ENCODE results near the gene KLF7.

The KLF7 gene

DNA sequence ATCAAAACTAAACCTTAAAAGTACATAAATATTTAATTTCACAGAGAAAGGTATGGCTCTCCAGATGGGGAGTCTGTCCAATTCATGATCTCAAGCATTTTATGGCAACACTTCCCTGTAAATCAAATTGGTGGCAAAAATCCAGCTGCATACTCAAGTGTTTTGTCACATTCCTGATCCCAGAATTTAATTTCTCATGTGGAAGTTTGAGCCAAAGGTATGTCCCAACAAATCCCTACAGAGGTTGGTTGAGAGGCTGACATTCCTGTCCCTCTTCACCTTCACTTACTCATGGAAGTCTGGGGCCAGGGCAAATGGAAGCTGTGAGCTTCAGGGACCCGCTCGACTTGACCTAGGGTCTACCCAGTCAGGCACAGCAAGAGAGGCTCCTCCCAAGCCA lies 17.7 kb downstream of the KLF7 start:
- Mint-ChIP-seq H3K36me3 (peaks cover 9% of the 10 kb centered on the region), H3K27ac (no peak overlapping the region), H3K4me3 (no peak overlapping the region), H3K9me3 (no peaks in the 10 kb centered on the region), H3K4me1 (peaks cover 41% of the 10 kb centered on the region), H3K27me3 (no peaks in the 10 kb centered on the region)
- ATAC-seq (ENCODE audit: low read depth) (no peak), DNase-seq (ENCODE audit: low spot score in 2 of 2) (no peak)

DNA sequence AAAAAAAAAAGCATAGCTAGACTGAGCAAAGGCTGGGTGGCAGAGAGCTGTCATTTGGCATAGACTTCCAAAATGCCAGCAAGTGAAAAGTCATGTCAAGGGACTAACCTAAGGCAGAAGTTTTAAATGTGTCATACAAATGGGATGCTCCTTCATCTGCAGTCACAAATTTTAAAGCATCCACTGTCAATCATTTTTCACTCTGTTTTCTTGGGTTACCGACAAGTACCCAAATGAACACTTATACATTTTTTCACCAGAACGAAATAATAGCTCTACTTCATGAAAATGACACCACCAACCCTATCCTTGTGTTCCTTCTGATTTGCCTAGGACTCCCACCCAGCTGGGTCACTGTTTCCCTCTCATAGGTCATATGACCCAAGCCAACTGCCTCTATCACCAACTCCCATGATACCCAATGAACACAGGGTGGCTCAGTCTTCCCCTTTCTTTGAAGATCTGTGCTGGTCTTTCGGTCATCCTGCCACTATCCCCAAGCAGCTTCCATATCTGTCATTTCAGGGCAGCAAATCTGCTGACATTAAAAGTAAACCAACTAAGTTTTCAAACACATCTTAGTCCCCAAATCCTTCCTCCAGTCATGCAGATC lies 21.5 kb downstream of the KLF7 start:
- peak overlapping the region; percentile 70 for H3K4me3 Mint-ChIP-seq

DNA sequence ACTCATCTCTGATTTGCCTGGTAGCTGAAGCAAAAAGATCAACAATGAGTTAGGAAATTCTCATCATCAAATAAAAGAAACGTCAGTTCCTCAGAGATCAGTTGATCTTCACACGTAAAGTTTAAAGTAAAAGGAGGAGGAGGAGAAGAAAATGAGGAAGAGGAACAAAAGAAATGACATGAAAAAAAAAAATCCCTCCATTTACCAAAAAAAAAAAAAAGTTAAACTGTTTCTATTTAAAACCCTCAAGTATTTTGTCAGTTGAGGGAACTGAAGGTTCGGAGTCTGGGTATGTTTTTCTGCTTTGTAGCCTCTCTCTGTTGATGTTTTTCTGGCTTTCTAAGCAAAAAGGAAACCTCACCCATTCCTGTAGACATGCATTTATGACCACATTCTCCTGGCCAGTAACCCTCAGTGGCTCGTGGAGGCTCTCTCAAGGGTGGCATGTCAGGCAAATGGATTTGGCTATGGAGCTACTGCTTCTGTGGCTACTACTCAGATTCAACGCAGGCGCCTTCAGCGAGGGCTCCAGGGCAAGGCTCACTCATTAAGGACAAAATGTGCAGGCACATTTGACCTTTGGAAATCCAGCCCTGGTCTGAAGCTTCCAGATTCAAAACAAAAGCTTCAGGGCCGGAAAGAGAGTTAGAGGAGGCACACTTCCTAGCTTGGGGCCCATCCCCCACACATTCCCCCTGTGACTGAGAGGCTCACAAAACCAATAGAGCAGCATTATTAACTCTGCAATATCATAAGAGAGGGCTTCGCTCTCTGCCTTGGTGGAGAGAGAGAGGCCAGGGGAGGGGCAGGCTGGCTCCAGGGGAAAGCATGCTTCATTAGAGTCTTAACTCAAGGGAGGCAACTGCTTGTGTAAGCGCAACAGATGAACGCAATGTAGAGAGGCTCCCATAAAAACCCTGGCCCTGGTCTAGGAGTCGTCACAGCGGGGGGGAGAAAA lies 22.3 kb downstream of the KLF7 start:
- peak; percentile 67 for ATAC-seq (ENCODE audit: low read depth)
- H3K36me3 Mint-ChIP-seq: peaks cover 4% of the 10 kb centered on the region
- DNase-seq (ENCODE audit: low spot score in 2 of 2): peak; percentile 45 to 56
- H3K9me3 Mint-ChIP-seq: no peaks in the 10 kb centered on the region
- H3K27ac Mint-ChIP-seq: peak overlapping the region; percentile 96
- peak overlapping the region; percentile 70 for H3K4me3 Mint-ChIP-seq
- H3K4me1 Mint-ChIP-seq: peaks cover 36% of the 10 kb centered on the region
- no peaks in the 10 kb centered on the region for H3K27me3 Mint-ChIP-seq

More for the DNA sequence above, 21.5 kb downstream of the KLF7 start:
- ATAC-seq (ENCODE audit: low read depth): no peak
- Mint-ChIP-seq H3K27me3 (no peaks in the 10 kb centered on the region), H3K9me3 (no peaks in the 10 kb centered on the region), H3K36me3 (peaks cover 8% of the 10 kb centered on the region), H3K4me1 (peaks cover 39% of the 10 kb centered on the region), H3K27ac (peak overlapping the region; percentile 96)
- DNase-seq (ENCODE audit: low spot score in 2 of 2): no peak

DNA sequence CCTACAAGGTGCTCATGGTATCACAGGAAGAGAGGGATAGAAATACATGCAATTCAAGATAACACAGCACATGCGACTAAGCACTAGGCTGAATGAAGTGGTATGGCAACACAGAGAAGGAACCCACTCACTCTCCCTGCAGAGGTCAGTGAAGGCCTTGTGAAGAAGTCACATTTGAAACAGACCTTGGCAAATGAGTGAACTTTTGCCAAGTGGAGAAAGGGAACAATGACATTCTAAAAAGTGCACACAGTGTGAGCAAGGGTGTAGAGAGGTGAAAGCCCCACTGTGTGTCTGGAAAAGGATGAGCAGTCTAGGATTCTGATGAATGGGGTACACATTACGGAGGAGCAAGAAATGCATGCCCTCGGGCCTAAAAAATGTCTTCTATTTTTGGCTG lies 23.3 kb downstream of the KLF7 start:
- H3K4me1 Mint-ChIP-seq: peaks cover 39% of the 10 kb centered on the region
- ATAC-seq (ENCODE audit: low read depth): peak; percentile 24
- peaks cover 4% of the 10 kb centered on the region for H3K36me3 Mint-ChIP-seq
- DNase-seq (ENCODE audit: low spot score in 2 of 2): no peak
- H3K27ac Mint-ChIP-seq: peak overlapping the region; percentile 96
- peak overlapping the region; percentile 70 for H3K4me3 Mint-ChIP-seq
- H3K9me3 Mint-ChIP-seq: no peaks in the 10 kb centered on the region
- no peaks in the 10 kb centered on the region for H3K27me3 Mint-ChIP-seq

DNA sequence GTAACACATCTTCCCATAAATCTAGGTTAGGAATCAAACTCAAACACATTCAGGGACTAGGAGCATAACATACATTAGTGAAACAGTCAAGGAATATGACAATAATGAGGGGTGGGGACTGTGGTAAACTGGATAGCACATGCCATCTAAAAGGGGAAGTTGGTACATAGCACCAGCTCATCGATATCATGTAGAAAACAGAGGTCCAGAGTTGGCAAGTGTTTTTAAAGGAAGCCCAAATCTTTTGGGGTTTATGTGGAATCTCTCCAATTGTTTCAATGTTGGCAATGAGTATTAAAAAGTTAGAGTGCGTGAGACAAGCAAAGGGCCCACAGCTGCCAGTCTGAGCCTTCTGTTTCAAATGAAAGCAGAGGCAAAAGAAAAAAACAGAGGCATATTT lies 24.4 kb downstream of the KLF7 start:
- no peak for DNase-seq (ENCODE audit: low spot score in 2 of 2)
- Mint-ChIP-seq H3K4me1 (peaks cover 41% of the 10 kb centered on the region), H3K27ac (peak overlapping the region; percentile 96), H3K9me3 (no peaks in the 10 kb centered on the region), H3K4me3 (peak overlapping the region; percentile 22), H3K27me3 (no peaks in the 10 kb centered on the region), H3K36me3 (peaks cover 3% of the 10 kb centered on the region)
- peak; percentile 28 for ATAC-seq (ENCODE audit: low read depth)

DNA sequence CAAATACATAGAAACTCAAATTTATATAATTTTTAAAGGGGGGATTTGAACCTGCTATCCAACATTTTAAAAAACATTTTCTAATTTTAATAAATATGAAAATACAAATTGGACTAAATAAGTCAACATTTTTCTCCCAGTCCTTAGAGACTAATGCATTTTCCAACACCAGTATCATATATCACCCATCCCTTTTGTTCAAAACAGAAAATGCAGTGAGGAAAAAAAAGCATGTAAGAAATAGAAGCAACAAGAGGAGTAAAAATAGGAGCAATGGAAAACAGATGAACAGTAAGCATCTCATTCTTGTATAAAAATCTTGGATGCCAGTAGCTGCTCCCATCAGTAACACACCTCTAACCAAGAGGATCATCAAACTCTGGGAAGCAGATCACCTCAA lies 25.5 kb downstream of the KLF7 start:
- DNase-seq (ENCODE audit: low spot score in 2 of 2): no peak
- H3K27me3 Mint-ChIP-seq: no peaks in the 10 kb centered on the region
- H3K4me1 Mint-ChIP-seq: peaks cover 45% of the 10 kb centered on the region
- no peaks in the 10 kb centered on the region for H3K9me3 Mint-ChIP-seq
- no peaks in the 10 kb centered on the region for H3K36me3 Mint-ChIP-seq
- no peak overlapping the region for H3K27ac Mint-ChIP-seq
- no peak overlapping the region for H3K4me3 Mint-ChIP-seq
- no peak for ATAC-seq (ENCODE audit: low read depth)

DNA sequence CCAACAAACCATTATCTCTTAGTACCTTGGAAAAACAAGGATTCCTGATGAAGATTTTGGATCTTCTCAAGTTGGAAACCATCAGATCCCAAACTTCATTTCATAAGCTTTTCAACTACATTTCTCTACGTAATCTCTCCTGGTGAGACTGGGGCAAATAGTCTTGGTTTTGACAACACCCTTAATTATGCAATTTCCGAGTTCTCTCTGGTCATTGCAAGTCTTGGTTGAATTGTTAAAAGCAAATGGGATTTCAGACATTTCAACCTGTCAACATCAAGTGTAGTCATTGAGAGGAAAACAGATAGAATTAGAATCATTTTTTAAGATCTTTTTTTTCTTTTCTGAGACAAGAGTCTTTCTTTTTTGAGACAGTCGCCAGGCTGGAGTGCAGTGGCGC lies 26.2 kb downstream of the KLF7 start:
- Mint-ChIP-seq H3K27ac (peak overlapping the region; percentile 35), H3K36me3 (peaks cover 2% of the 10 kb centered on the region)
- no peak for ATAC-seq (ENCODE audit: low read depth)

DNA sequence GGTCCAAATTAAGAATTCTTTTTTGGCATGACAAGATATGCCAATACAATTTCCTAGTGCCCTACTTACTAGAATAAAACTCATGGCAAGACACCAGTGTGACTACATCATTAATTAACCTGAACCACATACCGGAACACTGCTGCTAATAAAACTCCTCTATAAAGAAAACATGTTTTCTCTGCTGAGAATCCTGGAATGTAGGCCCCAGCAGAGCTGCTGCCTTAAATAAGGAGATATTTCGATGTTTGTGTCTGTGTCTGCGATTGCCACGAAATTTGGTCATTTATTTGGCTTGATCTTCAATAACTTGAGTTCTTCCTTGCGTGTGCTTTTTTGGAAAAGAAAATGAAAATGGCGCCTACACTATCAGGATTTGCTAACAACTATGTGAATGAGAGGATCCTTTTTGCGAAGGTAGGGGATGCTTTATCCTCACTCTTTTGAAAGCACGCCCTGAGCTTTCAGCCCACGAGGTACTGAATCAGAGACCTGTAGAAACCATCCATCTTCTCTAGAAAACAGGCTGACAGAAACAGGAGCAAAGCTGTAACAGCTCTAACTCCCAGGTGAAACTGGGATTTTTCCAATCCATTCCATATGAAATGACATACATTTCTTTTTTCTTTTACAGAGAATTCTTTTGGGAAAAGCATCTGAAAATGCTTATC lies 27.0 kb downstream of the KLF7 start:
- Mint-ChIP-seq H3K27ac (no peak overlapping the region), H3K36me3 (peaks cover 7% of the 10 kb centered on the region), H3K4me1 (peaks cover 43% of the 10 kb centered on the region), H3K4me3 (no peak overlapping the region), H3K9me3 (no peaks in the 10 kb centered on the region), H3K27me3 (no peaks in the 10 kb centered on the region)
- ATAC-seq (ENCODE audit: low read depth) (no peak), DNase-seq (ENCODE audit: low spot score in 2 of 2) (no peak)

More for the DNA sequence above, 26.2 kb downstream of the KLF7 start:
- no peak for DNase-seq (ENCODE audit: low spot score in 2 of 2)
- H3K4me1 Mint-ChIP-seq: peaks cover 46% of the 10 kb centered on the region
- H3K9me3 Mint-ChIP-seq: no peaks in the 10 kb centered on the region
- no peaks in the 10 kb centered on the region for H3K27me3 Mint-ChIP-seq
- no peak overlapping the region for H3K4me3 Mint-ChIP-seq

DNA sequence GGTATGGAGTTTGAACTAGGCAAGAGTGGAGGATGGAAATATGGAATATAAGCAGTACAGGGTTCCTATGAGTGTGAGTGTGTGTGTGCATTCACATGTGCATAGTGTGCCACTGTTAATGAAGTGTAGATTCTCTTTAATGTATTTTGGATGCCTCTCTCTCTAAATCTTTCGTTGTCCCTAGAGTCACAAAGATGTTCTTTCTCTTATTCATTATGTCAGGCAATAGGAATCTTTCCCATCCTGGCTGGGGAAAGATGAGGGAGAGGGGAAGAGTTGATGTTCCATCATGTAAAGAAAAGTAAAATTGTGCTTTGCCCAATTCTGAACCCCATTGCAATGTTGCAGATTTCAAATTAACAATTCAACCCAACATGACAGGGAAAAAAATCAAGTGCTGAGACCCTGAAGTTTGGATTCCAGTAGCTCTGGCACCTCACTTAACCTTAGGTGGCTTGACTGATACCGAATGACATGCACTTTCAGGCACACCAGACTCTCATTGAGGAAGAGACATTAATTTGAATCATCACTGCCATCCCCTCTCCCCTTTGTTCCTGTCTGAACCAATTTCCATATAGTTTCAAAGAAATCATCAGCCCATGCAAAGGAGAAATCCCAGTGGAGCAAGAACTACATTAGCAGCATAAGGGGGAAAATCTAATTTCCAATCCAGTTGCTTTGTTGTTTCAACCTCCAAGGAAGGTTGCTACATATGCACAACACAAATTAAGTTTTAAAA lies 28.0 kb downstream of the KLF7 start:
- H3K27me3 Mint-ChIP-seq: no peaks in the 10 kb centered on the region
- H3K4me1 Mint-ChIP-seq: peaks cover 44% of the 10 kb centered on the region
- no peak for DNase-seq (ENCODE audit: low spot score in 2 of 2)
- H3K27ac Mint-ChIP-seq: no peak overlapping the region
- no peak overlapping the region for H3K4me3 Mint-ChIP-seq
- H3K36me3 Mint-ChIP-seq: peaks cover 7% of the 10 kb centered on the region
- H3K9me3 Mint-ChIP-seq: no peaks in the 10 kb centered on the region
- no peak for ATAC-seq (ENCODE audit: low read depth)

DNA sequence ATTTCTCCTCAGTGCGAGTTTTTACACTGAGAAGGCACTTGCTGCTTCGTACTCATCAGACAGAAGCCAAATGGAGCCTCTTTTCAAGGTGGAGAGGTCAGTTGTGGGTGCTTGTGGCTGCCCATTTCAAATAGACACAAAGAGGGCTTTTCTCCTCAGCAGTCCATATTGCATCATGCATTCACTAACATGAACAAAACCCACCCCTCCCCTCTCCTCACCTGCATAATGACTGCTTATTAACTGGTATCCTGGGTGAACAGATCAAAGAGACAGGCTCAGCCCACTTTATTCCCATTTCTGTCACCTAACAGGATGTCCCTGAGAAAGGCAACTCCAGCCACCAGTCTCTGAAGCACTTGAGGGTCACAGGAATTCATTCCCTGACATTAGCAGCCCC lies 28.9 kb downstream of the KLF7 start:
- no peak overlapping the region for H3K4me3 Mint-ChIP-seq
- ATAC-seq (ENCODE audit: low read depth): no peak
- H3K27ac Mint-ChIP-seq: no peak overlapping the region
- no peaks in the 10 kb centered on the region for H3K27me3 Mint-ChIP-seq
- H3K9me3 Mint-ChIP-seq: no peaks in the 10 kb centered on the region
- no peak for DNase-seq (ENCODE audit: low spot score in 2 of 2)
- peaks cover 38% of the 10 kb centered on the region for H3K4me1 Mint-ChIP-seq
- H3K36me3 Mint-ChIP-seq: peaks cover 7% of the 10 kb centered on the region

DNA sequence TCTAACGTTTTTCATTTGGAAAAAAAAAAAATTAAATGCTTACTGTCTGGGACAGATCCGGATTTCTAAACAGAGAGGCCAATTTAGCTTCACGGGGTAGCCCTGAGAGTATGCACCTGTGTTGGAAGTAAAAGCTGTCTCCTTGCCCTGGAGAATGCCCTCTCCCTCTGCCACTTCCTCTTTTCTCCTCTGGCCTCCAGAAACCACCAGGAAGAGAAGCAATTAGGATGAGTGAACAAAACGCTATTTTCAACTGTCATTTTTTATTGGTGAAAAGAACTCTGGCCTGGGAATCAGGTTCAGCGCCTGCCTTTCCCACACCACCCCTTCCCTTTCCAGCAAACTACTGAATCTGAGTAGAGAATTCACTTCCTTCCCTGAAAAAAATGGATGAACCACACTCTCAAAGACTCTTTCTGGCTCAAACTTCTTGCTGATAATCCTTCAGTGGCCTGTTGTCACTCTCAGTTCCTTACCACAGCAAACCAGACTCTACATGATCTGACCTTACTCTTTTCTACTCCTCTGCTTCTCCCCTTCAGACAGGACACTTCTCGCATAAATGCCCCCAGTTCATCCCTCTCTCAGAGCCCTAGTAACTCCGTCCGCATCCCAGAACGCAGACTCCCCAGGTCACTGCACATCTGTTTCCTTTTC lies 29.8 kb downstream of the KLF7 start:
- H3K4me1 Mint-ChIP-seq: peaks cover 36% of the 10 kb centered on the region
- H3K4me3 Mint-ChIP-seq: no peak overlapping the region
- peaks cover 7% of the 10 kb centered on the region for H3K36me3 Mint-ChIP-seq
- DNase-seq (ENCODE audit: low spot score in 2 of 2) (no peak), ATAC-seq (ENCODE audit: low read depth) (no peak)
- H3K27ac Mint-ChIP-seq: peak overlapping the region; percentile 30
- no peaks in the 10 kb centered on the region for H3K27me3 Mint-ChIP-seq
- H3K9me3 Mint-ChIP-seq: no peaks in the 10 kb centered on the region

DNA sequence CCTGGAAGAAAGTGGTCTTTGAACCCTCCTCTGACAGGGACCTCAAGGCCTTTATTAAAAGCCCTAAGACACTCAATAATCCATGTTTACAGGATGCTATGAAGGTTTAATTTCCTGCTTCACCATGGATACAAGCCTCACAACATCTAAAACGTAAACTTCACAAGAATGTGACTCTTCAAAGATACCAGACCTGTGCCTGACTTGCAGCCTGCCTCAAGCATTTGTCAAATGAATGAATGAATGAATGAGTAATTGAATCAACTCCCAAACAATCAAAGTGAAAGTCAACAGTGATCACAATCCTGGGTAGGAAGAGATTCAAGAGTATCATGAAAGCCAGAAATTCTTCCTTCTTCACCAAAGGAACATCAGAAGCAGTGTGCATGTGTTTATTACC lies 30.4 kb downstream of the KLF7 start:
- no peak for DNase-seq (ENCODE audit: low spot score in 2 of 2)
- H3K9me3 Mint-ChIP-seq: no peaks in the 10 kb centered on the region
- H3K4me3 Mint-ChIP-seq: no peak overlapping the region
- H3K27me3 Mint-ChIP-seq: no peaks in the 10 kb centered on the region
- H3K27ac Mint-ChIP-seq: no peak overlapping the region
- peaks cover 37% of the 10 kb centered on the region for H3K4me1 Mint-ChIP-seq
- H3K36me3 Mint-ChIP-seq: peaks cover 7% of the 10 kb centered on the region
- ATAC-seq (ENCODE audit: low read depth): no peak

DNA sequence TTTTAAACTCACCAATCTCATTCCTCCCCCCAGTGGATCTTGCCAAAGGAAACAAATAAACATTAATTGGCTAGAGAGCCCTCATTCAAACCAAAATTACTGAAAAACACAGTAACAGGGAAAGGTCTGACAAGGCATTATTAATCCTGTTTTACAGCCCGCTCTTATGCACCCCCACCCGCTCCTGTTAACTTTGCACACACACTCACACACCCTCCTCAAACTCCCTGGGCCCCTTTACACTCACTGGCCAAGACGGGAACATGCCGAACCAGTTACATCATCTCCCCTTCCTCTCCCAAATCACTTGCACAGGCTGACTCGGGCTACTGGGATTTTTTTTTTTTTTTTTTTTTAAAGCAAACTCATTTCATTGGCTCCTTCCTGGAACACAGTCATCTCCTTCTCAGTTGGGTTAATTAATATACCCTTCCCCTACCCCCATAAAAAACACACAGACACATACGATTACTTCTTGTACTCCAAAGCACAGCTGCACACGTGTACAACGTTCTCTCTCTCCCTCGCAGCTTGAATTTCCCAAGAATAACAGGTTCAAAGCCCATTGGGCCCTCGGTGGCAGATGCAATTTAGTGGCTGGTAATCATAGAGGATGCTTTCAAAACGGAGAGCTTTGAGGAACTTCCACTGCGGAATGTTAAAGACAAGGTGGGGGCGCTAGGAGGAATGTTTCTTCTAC lies 31.8 kb downstream of the KLF7 start:
- Mint-ChIP-seq H3K36me3 (peaks cover 10% of the 10 kb centered on the region), H3K27ac (no peak overlapping the region), H3K9me3 (no peaks in the 10 kb centered on the region), H3K27me3 (no peaks in the 10 kb centered on the region), H3K4me3 (no peak overlapping the region), H3K4me1 (peaks cover 40% of the 10 kb centered on the region)
- DNase-seq (ENCODE audit: low spot score in 2 of 2) (no peak), ATAC-seq (ENCODE audit: low read depth) (no peak)

Measured in memory B cell (primary cell).